Sigmoid colon (tissue), 3 donors: Measurements from ENCODE around the gene SF3B5.

Experiments used
- CTCF ChIP-seq, 4 experiments: fragments of 450-650 bp in 3 of 4; fragments of 200-600 bp in 1 of 4; IDR thresholded peaks; one replicate each; pipeline ENCODE4 v1.5.1; 2016 to 2019; ENCODE audit warnings: antibody characterized with exemption in 4 of 4, mild to moderate bottlenecking in 3 of 4, moderate library complexity in 2 of 4
- POLR2A ChIP-seq, 2 donors: fragments of 450-650 bp; IDR thresholded peaks; one replicate each; pipeline ENCODE4 v1.6.1; 2016; ENCODE audit warnings: antibody characterized with exemption in 2 of 2, mild to moderate bottlenecking in 2 of 2, moderate library complexity in 2 of 2

GRCh38 chr6:144129469-144129868, 34.1 kb upstream of the SF3B5 start:
- TF ChIP-seq CTCF (IDR thresholded peaks at IDR 0.05) (no peak), POLR2A (IDR thresholded peaks at IDR 0.05) (no peak)
